ENCODE measurements around the gene IGF1R.

The IGF1R gene

DNA sequence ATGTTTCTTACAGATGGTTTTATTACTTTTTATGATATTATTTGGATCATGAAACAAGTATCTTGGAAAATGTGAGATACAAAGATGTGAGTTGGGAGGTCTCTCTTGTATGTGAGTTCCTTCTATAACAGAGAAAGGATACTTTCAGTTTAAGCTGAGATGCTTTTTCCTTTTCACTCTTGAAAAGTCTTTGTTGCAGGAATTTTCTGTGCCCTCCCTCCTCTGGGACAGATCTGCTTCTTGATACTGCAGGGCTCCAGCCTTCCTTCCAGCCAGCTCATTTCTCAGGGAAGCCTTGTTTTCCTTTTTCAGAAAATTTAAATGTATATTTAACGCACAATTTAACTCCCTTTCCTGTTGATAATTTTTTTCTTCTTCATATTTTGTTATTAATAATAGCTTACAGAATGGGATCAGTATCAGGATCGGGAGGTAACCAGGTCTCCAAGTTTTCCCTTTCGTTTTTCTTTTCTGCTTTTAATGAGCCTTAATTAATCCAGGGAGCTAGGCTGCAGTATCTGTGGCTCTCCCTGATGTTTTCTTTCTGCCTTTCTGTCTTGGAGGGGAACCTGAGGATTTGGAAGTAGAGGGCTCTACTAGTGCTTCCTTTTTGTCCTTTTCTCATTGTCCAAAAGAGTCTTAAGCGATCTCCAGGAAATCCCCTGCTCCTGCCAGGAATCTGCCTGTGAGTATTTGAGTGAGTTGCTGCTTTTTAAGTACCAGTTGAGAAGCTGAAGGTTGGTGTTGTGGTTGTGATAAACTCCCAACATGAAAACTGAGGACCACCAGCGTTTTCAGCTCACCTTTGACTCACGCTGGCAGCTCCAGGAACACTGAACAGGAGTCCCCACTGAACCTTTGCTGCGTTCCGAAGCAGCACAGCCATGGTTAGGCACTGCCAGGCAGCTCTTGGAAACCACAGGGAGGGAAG, 105.7 kb downstream of the IGF1R start:
- DNase-seq = peak; percentile 31 to 52 (median 46)

DNA sequence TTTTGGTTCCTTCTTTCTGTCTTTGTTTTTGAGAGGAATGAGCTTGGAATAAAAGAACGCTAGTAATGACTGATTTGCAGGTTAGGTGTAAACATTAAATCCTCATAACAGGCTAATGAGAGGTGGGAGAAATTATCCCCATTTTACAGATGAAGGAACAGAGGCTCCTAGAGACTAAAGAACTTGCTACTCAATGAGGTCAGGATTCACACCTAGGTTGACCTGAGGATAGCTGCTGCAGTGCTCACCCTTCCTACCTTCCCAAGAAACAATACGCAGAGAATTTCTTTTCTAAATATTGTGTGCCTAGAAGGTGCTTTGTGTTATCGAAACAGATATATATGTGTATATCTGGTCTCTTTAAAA, 106.3 kb downstream of the IGF1R start:
- DNase-seq = no peak

DNA sequence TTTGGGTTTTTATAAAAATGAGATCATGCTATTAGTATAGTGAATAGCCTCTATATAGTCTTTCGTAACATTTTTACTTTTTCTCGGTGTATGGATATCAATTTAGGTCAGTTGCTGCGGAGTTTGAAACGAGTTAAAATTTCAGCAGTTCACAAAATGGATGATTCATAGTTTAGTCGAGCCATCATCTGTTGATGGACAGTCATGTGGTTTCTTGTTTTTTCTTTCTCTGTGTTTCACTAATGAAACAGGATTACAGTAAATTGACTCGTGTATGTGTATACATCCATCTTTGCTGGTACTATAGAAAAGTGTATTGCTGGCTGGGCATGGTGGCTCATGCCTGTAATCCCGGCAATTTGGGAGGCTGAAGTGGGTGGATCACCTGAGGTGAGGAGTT, 106.8 kb downstream of the IGF1R start:
- no peak for DNase-seq

DNA sequence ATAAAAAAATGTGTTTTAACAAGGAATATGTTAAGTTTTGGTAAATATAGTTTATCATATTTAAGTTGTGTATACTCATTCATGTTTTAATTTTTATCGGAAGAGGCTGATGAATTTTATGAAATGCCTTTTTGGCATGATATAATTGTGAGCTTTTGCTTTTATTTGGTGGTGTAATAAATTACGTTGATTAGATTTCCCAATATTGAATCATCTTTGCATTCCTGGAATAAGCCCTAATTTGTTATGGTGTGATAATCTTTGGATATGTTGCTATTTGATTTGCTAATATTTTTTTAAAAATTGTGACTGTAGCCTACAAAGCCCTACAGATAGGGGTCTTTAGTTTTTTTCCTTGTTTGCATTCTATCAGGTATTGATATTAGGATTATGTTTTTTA, 107.4 kb downstream of the IGF1R start:
- DNase-seq = no peak

DNA sequence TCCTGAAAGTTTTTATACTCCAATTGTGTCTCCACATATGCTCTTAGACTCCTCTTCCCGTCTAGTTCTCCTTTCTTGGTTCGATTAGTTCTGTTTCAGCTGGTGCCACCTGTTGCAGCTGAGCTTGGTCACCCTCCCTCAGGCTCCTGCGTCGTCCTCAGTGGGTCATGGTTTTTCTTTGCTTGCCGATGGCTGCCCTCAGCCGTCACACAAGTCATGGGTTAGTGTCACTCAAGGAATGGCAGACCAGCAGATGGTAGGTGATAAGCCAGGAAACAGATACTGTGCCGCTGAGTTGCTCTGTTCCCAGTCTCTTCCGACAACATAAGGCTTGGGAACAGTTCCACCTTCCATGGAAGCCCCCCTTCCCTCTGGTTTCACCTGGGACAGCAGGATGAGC, 109.9 kb downstream of the IGF1R start:
- DNase-seq = no peak

DNA sequence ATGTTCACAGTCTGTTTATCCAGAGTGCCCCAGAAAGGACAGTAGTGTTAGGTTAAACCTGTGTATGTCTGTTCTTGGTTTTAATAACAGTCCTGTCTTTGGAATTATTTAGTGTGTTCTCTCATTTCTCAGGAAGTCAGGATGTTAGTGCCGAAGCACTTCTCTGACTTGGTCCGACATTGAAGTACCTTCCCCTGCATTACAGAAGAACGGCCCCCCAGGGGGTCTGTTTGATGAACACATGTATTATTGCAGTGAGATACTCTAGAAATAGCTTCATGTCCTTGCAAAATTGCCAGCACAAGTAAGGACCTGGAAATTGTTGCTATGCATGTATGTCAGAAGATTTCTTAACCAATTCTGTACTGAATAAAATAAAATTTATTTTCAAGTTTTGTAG, 110.9 kb downstream of the IGF1R start:
- no peak for DNase-seq

DNA sequence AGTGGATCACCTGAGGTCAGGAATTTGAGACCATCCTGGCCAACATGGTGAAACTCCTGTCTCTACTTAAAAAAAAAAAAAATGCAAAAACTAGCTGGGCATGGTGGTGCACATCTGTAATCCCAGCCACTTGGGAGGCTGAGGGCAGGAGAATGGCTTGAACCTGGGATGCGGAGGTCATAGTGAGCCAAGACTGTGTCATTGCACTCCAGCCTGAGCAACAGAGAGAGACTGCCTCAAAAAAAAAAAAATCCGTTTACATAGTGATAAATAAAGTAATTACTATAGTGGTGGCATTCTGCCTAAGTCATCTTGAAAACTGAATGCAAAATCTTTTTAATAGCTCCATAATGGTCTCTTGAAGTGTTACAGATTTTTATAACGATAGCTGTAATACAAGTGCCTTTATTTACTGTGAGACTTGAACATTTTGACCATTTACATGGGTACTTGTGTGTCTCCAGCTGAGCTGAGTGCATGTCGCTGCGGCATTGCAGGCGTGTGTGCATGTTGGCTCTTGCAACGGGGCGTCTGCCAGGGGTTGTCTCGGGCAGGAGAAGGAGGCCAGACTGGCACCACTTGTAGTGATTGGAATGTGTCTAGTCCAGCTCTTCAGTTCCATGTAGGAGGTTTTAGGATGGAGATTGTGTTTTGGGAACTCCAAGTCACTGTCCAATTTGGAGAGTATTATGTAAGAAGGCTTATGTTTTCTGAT, 111.9 kb downstream of the IGF1R start:
- no peak for DNase-seq

DNA sequence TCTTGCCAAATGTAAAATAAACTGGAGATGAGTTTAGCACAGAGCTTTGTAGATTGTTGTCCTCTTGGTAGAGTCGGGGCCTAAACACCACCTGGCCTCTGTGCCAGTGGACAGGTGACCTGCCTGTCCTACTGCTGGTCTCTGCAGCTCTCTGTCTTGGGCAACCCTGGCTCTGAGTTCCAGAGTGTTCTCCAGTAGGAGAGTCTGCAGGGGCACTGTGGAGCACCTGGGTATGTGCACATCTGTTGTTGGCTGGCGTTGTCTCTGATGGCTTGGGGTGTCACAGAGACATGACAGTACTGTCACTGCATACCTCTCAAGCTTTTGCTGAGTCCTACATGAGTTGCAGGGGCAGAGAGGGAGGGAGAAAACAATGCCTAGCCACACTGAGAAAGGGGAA, 112.6 kb downstream of the IGF1R start:
- DNase-seq = no peak

DNA sequence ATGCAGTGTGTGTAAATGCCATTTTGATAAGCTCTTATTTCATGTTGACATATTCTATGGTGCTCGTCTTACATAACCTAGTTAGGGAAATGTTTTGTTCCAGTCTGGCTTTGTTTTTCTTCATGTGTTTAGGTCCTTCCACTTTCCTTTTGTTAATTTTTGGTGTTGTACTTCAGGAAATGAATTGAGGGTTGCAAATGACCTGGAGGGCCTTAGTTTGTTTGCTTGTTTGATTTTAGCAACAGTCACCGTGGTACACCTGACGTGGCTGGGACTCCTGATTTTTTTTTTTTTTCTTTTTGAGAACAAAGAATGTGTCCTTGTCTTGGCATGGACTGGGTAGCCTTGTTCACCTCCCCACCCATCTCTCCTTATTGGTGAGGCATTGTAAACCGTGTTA, 114.8 kb downstream of the IGF1R start:
- DNase-seq = no peak

DNA sequence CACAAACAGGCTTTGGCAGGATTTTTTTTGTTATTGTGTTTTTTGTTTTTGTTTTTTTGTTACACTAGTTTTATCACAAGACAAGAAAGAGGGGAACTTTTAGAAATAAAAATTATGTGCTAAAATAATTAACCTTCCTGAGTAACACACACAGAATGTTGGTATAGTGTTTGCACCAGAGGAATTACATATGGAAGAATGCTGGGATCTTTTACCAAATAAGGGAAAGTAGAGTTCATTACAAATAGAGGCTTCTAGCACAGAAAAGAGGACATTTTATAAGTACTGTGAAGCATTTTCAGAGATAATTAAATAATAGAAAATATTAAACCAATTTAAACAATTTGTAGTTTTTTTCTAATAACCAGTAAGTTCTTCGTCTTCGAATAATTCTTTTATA, 116.0 kb downstream of the IGF1R start:
- no peak for DNase-seq

DNA sequence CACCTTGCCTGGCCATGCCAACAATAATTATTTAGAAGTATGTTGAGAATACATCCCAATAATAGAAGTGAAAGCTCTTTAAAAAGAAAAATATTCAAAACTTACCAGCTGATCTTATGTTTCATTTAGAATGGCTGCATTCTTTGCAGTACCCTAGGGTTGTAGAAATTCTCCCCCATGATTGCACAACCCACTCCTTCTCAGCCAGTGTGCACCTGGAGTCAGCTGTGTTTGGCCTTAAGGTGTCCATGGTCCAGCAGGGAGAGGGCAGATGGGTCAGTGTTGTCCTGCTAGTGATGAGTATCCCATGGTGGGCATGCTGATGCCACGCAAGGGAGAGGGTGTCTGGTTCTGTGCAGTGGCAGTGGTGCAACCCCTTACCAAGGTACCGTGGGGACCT, 117.3 kb downstream of the IGF1R start:
- DNase-seq = no peak

DNA sequence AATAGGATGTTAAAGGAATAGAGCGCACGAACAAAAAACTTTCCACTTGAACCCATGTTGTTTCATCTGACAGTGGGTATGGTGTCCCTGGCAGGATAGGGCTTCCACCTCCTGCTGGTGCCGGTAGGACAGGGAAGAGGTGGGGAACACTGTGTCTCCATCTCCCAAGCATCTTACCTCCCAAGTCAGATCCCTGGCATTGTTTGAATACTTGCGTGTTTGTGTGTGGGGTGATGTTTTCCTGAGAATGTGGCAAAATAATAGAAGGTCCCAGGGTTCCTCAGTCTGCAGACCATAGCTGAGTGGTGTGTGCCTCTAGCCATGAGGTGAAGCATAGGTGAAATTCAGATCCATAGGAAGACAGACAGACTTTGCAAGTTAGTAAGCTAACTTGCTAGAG, 119.4 kb downstream of the IGF1R start:
- no peak for DNase-seq

DNA sequence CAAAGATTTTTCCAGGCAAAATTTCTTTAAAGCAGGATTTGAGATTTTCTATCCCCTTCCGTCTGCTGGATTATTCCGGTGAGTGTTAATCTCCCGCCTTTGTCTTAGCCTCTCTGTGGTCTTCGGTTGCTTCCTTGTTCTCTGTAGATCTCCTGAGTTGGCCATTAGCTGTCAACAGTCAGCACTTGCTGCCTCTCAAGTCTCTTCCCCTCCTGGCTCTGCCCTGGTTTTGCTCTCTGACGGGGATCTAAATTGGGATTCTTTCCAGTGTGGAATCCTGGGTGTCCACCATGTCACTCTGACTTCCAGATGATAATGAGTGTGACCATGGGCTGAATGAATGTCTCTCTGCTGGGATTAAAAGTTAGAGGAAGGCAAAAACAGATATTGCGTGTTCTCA, 121.5 kb downstream of the IGF1R start:
- DNase-seq = peak in 1 of 4 experiments; percentile 23

DNA sequence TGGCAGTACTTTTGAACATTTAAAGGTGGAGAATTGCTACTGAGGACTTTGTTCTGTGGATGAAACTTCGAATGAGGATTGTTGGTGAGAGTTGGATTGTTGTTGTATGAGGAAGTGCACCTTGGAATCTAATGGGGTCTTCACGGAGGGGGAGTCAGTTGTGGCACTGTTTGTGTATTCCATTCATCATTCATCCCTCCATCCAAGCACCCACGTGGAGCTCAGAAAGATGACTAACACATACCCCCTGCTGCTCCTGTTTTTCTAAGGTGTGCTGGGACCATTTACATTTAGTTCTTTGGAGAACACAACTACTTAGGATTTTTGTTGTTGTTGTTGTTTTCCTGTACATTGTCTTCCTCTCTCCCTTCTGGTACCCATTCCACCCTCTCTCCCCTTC, 122.6 kb downstream of the IGF1R start:
- no peak for DNase-seq

DNA sequence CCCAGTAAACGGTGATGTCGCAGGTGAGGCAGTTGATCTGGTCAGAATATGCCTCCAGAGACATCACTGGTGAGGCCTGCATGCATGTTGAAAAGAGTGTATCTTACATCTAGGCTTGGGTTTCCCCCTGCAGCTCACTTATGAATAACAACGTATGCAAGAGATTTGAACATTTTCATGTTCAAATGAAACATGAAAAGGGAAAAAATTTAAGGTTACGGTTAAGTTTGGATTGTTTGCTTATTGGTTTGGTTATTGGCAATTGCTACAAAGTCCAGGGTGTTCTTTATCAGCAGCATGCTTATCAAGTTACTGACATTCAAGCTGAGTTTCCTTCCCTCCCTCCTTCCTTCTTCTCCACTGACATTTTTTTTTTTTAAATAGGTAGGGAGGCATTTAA, 123.2 kb downstream of the IGF1R start:
- no peak for DNase-seq

DNA sequence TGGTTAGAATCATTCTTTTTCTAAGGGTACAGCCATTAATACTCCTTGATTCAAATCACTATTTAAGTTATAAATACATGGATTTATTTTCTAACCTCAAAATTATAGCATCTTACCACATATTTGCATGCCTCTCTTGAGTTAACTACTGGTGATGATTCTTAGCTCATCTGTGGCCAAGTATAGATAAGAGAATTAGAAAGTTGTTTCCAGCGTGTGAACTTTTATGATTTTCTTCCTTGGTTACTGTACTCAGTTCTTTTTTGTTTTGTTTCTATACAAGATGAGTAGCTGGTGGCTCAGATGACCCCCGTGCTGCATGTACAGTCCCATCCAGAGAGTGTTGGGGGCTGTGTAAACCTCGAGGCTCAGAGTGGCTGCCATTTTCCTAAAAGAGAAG, 124.6 kb downstream of the IGF1R start:
- DNase-seq = no peak

DNA sequence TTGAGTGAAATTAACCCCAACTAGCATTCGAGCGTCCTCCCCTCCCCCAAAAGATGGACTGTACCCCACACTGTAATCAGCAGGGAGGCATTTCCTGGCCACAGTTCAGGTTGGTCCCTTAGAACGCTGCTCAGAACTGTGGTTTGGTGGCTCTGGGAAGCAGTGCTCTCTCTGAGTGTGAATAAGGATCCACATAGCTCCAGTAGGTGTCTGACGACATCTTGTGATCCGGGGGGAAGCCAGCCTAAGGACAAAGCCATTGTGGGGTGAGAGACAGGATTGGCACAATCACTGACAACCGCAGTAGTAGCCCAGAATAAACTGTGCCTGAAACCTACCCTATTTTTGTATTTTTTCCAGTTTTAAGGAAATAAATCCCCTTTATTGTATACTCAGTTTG, 125.3 kb downstream of the IGF1R start:
- DNase-seq = no peak

DNA sequence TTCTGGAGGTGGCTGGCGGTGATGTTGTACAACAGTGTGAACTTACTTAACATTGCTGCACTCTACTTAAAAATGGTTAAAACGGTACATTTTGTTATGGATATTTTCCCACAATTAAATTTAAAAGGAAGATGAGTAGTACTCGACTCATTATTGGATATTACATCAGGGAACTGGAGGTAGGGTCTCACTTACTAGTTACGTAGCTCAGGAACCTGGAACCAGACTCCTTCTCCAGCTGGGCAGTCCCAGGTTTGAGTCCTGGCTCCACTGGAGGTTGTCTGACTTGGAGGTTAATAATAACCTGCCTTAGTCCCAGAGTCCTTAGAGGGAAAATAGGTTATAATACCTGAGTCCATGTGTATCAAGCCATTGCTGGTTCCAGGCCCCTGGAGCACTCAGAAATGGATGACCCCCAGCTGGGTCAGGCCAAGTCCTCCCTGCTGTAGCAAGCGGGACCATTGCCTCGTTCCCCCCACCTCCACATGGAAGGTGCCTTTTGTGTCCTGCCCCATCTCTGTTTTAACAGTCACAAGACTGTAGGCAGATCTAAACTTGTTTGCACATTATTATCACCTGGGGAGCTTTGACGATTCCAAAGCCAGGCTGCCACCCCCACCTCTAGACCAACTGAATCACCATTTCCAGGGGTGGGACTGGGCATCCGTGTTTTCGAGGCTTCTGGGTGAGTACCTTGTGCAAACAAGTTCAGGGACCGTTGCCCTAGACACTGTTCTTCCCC, 126.6 kb downstream of the IGF1R start:
- no peak for DNase-seq

DNA sequence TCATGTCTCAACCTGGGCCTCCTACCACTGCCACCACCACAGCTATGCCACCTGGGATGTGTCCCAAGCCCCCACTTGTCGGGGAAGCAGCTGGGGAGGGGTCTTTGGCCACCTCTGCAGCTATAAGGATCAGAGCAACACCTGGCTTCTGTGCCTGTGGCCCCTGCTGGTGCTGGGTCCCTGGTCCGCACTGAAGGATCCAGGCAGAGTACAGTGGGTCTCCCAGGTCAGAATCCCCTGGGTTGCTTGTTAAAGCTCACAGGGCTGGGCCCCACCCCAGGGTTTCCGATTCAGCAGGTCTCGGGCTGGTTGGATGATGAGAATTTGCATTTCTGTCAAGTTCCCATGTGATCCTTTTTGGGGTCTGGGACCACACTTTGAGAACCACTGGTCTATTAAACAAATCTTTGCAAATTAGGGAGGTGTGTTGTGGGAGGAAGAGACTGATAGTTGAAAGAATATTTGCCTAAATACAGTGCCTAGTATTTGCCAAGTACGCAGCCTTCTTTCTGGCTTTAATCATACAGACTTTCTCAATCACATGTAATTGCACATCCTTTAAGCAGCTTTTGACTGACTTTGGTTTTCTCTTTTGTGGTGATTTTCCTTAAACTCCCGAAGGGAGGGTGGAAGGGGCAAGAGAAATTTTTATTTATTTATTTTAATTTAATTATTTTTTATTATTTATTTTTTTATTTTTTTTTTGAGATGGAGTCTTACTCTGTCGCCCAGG, 127.3 kb downstream of the IGF1R start:
- no peak for DNase-seq

DNA sequence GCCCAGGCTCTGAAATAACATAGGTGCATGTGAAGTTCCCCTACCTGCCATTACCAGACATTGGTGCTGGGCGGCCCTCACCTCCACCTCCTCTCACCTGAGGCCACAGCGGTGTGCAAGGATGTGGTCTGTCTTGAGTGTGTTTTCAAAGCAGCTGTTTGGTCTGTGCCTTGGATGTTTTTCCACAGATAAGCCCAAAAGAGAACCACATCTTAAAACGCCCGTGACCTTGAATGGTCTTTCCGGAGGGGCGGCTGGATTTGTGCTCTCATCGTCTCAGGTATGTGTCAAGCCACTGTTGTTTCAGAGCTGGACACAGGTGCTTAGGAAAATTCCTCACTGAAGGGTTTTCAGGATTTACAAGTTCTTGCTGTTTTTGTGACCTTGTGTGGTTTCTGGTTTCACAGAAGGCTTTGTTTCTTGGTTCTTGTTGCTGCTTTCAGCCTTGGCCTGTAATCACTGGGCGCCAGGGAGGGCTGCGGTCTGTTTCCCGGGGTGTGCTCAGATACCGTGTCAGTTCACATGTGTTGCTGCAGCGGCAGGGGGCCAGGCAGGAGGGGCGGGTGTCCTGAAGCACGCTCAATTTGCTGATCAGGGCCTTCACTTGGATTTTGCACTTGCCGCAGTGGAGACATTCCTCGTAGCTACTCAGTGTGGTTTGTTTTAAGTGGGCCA, 128.4 kb downstream of the IGF1R start:
- DNase-seq = peak in 1 of 4 experiments; percentile 12

DNA sequence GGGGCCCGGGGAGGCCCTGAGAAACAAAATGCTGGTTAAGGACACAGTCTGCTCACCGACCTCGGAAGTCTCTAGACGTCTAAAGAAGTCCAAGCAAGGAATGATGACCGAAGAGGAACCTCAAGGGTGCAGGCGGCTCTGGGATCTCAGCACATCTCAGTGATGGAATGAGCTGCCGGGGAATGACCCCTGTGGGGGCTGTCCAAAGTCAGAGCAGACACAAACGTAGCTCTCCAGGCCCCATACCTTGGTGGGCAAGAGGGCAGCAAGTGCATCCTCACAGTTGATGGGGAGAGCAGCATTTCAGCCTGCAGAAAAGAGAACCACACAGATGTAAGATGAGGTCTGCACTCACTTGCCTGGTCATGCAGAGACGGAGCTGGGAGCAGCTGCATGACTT, 129.1 kb downstream of the IGF1R start:
- no peak for DNase-seq
